Amniotic stem cell (primary cell): ENCODE data around the gene DENND1A.
"Not testable (repeated sequence)": the region's sequence is repeated elsewhere in the genome, so short reads cannot be mapped to it uniquely, and the experiment has no call there.

Source experiments
- DNase-seq: peaks from one replicate; lab custom pipeline; 2025; lab: John Stamatoyannopoulos, UW

DENND1A gene

GRCh38 chr9:123948286-123948685, 18.4 kb upstream of the DENND1A start:
- no peak for DNase-seq

GRCh38 chr9:123947326-123947725, 17.4 kb upstream of the DENND1A start:
- DNase-seq, result no peak

- DNase-seq, result no peak
Observed at GRCh38 chr9:123946101-123946821, 16.3 kb upstream of the DENND1A start.

DNA sequence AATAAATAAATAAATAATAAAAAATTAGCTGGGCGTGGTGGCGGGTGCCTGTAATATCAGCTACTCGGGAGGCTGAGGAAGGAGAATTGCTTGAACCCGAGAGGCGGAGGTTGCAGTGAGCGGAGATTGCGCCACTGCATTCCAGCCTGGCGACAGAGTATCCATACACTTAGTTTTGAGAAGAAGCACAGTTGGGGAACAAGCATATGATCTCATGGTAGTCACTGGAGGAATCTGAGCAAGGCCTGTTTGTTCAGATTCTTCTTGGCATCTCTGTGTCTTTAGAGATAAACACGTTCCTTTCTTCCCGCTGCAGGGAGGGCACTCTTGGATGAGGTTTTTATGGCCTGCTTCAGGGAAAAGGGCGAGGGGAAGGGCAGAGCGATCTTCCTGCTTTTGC, 15.6 kb upstream of the DENND1A start:
- DNase-seq, result no peak

GRCh38 chr9:123944464-123944863, 14.5 kb upstream of the DENND1A start:
- DNase-seq, result not testable (repeated sequence)

- DNase-seq, result no peak
Observed at GRCh38 chr9:123943671-123944070, 13.7 kb upstream of the DENND1A start.

DNA sequence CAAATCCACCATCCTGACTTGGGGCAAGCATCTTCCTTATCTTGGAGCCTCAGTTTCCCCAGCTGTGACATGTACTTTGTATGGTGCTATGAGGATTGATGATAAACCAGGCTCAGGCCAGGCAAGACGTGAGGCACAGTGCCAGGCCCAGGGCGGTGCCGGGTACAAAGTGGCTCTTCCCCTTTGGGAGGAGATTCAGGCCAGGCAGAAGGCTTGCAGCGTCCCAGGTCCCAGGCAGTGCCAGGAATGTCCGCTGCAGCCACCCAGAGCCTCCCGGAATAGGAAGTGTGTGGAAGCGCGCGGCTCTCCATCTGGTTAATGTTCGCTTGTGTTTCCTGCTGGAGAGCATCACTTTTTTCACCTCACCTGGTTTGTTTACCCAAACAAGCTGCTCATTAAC, 12.6 kb upstream of the DENND1A start:
- DNase-seq, result no peak

GRCh38 chr9:123941524-123942070, 11.7 kb upstream of the DENND1A start:
- no peak for DNase-seq

DNA sequence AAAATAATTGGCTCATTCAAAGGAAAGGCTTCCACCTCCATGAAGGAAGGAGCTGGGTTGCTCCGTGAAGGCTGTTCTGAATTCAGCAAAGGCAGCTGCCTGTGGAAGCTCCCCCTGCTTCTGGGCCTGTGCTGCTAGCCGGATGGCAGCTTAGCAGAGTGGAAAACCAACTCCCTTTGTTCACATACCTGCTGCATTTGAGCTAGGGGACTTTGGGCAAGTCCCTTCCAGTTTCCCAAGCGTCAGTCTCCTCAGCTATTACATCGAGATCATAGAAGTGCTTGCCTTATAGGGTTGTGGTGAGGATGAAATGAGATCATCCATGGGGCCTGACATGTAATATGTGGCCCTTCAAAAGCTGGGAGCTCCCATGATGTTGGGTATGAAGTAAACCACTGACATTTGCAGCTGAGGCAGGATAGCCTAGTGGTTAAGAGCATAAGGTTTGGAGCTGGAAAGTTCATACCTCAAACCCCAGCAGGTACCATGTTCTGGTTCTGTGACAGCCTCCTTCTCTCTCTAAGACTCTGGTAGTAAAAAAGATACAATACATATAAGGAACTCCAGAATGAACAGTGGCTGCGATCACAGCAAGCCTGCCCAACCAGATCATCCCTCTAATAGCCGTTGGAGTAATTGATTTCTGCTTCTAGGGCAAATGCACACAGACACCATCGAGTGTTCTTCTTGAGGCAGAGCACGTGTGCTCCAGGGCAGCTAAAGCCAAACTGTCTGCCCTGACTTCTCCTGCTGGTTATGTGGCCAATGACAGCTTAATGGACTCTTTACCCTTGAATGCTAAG, 11.0 kb upstream of the DENND1A start:
- no peak for DNase-seq

GRCh38 chr9:123938401-123938800, 8.5 kb upstream of the DENND1A start:
- DNase-seq, result no peak

GRCh38 chr9:123936575-123936974, 6.6 kb upstream of the DENND1A start:
- not testable (repeated sequence) for DNase-seq

GRCh38 chr9:123933440-123934212, 3.7 kb upstream of the DENND1A start:
- peak; percentile 8 for DNase-seq

- DNase-seq, result no peak
Observed at GRCh38 chr9:123929177-123929869, 603 bp downstream of the DENND1A start.

- peak; percentile 28 for DNase-seq
Observed at GRCh38 chr9:123928533-123929176, 1.3 kb downstream of the DENND1A start.

- no peak for DNase-seq
Observed at GRCh38 chr9:123927625-123928532, 2.0 kb downstream of the DENND1A start.

DNA sequence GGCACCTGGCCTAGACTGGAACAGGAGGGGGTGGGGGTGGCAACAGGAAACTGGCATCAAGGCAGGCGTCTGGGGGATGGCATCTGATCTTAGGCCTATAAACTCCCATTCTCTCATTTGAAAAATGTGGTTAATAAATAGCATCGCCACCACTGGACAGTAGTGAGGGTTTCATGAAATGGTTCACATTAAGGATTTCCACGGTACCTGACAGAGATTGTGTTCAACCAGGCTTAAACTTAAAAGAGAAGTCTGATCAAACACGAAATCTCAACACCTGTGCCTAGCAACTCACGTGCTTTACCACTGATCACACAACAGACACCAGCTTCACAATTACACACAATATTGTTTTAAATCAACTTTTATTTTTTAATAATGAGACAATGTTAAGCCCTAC, 3.0 kb downstream of the DENND1A start:
- DNase-seq, result no peak

DNA sequence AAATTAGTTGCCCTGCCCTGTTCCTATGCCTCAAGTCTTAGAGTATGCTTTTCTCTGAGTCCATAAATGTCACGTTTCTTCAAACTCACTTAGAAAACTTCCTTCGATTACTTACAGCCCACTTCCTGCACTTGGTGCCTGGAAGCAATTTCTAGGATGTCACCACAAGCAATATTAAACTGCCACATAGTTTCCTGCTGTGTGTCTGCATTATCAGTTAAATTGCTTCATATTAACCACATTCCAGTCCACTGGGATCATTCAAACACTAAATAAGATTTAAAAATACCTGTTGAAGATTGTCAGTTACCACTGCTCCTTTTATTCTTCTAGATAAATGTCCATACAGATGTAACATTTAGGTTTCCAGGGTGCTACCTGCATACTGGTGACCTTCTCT, 4.1 kb downstream of the DENND1A start:
- DNase-seq, result no peak

- DNase-seq, result no peak
Observed at GRCh38 chr9:123925161-123925560, 4.8 kb downstream of the DENND1A start.

DNA sequence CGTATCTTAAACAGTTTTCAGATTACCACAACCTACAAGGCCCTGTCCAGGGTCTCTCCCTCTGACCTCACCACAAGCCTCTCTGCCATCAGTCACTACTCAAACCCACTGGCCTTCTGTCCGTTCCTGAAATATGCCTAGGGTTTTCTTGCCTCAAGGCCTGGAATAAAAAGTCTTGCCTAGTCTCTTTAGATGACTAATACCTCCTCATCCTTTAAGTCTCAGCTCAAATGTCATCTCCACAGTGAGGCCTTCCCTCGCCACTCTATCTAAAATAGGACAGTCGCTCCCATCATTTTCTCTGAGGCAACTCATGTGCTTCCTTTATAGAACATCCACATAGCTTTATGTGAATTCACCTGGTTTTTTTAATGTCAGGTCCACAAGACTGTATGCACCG, 5.2 kb downstream of the DENND1A start:
- DNase-seq, result no peak

- no peak for DNase-seq
Observed at GRCh38 chr9:123923884-123924283, 6.0 kb downstream of the DENND1A start.
